A549 treated with GW870086 at 1 μM for 4 hours (cell line): ENCODE results near the gene CHMP6. TPM values are rescaled to one million over a fixed set of nuclear protein-coding genes. Genes with fewer than 3 reads are reported as not detected.

Experiments
- total RNA-seq: library from RNA; stranded (reverse); fragments of 200-300 nt; extraction: Qiagen RNA extraction; gene quantifications from 5 replicates; pipeline ENCODE4 v1.2.3, GENCODE V29; 2022; ENCODE audit warnings: low read depth

Gene CHMP6
- total RNA-seq = 30.1 to 35.9 TPM (median 35.1 TPM) in 5 replicates

GRCh38 chr17:80991645-80992076, at the start of gene CHMP6:
Gene CHMP6, plus strand, starts transcription at chr17:80991841. Its CDS starts 78 bp downstream, at chr17:80991919.

DNA sequence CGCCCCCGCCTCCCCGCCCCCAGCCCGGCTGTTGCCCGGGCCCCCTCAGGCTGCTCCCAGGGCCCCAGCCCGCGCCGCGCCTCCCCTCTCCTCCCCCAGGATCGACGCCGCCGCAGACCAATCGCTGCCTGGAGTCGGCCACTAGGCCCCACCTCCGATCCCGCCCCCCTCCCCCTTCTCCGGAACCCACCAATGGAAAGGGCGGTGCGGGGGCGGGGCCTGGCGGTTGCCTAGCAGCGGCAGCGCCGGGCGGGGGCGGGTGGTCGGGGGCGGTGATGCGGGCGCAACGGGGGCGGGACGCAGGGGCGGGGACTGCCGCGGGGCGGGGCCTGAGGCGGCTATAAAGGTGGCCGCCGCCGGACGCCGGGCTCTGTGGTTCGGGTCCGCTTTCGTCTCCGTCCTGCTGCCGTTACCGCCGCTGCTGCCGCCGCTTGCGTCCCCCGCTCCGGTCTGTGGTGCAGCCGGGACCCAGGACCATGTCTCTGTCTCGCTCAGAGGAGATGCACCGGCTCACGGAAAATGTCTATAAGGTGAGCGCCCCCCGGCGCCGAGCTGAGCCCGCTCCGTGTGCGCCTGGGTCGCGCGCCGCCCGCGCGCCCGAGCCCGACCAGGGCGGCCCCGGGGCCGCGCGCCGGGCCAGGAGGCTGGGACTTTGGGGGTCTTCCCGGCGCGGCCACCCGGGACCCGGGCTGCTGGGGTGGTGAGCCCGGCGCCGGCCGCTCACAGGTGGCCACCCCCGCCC, 43.3 kb downstream of the CHMP6 start, which contains the start of gene BAIAP2:
Gene BAIAP2 (plus strand): TSS at position 373 of the 742 bp plus-strand sequence. CDS start 104 bp downstream, at position 477.

Other genes with a start within 250 kb of the CHMP6 start
- 99.6 to 123 TPM (median 114 TPM) in 5 replicates for gene BAIAP2, start 43.3 kb downstream of the CHMP6 start, total RNA-seq
- not detected in 5 replicates for gene PVALEF, start 173.7 kb downstream of the CHMP6 start, total RNA-seq
- gene AATK, start 174.4 kb downstream of the CHMP6 start, total RNA-seq = 0.25 to 0.78 TPM (median 0.52 TPM) in 5 replicates
- 6.2 to 8.4 TPM (median 8.3 TPM) in 5 replicates for gene CEP131, start 231.1 kb downstream of the CHMP6 start, total RNA-seq
- 17.6 to 27.7 TPM (median 25.6 TPM) in 5 replicates for gene TEPSIN, start 247.2 kb downstream of the CHMP6 start, total RNA-seq
- 130 to 222 TPM (median 202 TPM) in 5 replicates for gene NDUFAF8, start 247.5 kb downstream of the CHMP6 start, total RNA-seq